Astrocyte of the cerebellum (primary cell): ENCODE measurements around the gene SORCS2.

Experiments
- DNase-seq: peaks from one replicate; pipeline ENCODE4 v3.0.0-alpha.2; 2011; ENCODE audit warnings: low read depth
- H3K4me3 ChIP-seq: 2 replicates; pipeline ENCODE4 v1.5.1; 2011; ENCODE audit warnings: mild to moderate bottlenecking, low read depth, low read length, moderate library complexity
- in situ Hi-C: cut with HindIII; loops from 2 replicates; pipeline ENCODE4 v1.10.0; 2017; ENCODE audit warnings: low sequenced_read_pairs
- TF ChIP-seq, protein P1 (sequence below): IDR thresholded peaks from 2 replicates; pipeline ENCODE4 v1.5.1; 2012; ENCODE audit warnings: low read length, low read depth, moderate library complexity, mild to moderate bottlenecking; ENCODE audit errors: missing control alignments

The SORCS2 gene

GRCh38 chr4:7735961-7736360, 543.6 kb downstream of the SORCS2 start:
- in situ Hi-C loops, result no loop called here
- H3K4me3 ChIP-seq, result no peak overlapping the region
- TF ChIP-seq, protein P1, sequence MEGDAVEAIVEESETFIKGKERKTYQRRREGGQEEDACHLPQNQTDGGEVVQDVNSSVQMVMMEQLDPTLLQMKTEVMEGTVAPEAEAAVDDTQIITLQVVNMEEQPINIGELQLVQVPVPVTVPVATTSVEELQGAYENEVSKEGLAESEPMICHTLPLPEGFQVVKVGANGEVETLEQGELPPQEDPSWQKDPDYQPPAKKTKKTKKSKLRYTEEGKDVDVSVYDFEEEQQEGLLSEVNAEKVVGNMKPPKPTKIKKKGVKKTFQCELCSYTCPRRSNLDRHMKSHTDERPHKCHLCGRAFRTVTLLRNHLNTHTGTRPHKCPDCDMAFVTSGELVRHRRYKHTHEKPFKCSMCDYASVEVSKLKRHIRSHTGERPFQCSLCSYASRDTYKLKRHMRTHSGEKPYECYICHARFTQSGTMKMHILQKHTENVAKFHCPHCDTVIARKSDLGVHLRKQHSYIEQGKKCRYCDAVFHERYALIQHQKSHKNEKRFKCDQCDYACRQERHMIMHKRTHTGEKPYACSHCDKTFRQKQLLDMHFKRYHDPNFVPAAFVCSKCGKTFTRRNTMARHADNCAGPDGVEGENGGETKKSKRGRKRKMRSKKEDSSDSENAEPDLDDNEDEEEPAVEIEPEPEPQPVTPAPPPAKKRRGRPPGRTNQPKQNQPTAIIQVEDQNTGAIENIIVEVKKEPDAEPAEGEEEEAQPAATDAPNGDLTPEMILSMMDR, result no peak
- no peak for DNase-seq

GRCh38 chr4:7736436-7737267, 544.3 kb downstream of the SORCS2 start:
- in situ Hi-C loops, result no loop called here
- TF ChIP-seq, protein P1, result no peak
- no peak for DNase-seq
- no peak overlapping the region for H3K4me3 ChIP-seq

DNA sequence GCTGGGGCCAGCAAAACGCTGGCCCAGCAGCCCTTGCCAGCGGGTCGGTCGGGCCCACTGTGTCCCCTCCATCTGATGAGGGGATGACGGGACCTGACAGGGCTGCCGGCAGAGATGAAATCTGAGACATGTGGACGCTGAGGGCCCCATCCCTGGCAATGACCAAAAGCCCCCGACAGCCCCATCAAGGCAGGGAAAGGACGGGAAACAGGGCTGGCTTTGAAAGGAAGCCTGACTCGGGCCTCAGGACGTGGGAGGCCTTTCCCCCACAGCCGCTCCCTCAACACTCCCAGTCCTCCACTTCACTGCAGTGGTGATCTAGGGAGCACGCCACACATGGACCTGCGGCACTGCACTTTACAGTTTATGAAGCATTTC, 544.9 kb downstream of the SORCS2 start:
- H3K4me3 ChIP-seq, result no peak overlapping the region
- in situ Hi-C loops, result no loop called here
- DNase-seq, result no peak
- TF ChIP-seq, protein P1, result no peak

GRCh38 chr4:7737752-7738457, 545.6 kb downstream of the SORCS2 start:
- TF ChIP-seq, protein P1, result no peak
- in situ Hi-C loops, result no loop called here
- DNase-seq, result no peak
- no peak overlapping the region for H3K4me3 ChIP-seq

GRCh38 chr4:7738458-7739076, 546.2 kb downstream of the SORCS2 start:
- TF ChIP-seq, protein P1, result no peak
- no peak for DNase-seq
- in situ Hi-C loops, result no loop called here
- no peak overlapping the region for H3K4me3 ChIP-seq

DNA sequence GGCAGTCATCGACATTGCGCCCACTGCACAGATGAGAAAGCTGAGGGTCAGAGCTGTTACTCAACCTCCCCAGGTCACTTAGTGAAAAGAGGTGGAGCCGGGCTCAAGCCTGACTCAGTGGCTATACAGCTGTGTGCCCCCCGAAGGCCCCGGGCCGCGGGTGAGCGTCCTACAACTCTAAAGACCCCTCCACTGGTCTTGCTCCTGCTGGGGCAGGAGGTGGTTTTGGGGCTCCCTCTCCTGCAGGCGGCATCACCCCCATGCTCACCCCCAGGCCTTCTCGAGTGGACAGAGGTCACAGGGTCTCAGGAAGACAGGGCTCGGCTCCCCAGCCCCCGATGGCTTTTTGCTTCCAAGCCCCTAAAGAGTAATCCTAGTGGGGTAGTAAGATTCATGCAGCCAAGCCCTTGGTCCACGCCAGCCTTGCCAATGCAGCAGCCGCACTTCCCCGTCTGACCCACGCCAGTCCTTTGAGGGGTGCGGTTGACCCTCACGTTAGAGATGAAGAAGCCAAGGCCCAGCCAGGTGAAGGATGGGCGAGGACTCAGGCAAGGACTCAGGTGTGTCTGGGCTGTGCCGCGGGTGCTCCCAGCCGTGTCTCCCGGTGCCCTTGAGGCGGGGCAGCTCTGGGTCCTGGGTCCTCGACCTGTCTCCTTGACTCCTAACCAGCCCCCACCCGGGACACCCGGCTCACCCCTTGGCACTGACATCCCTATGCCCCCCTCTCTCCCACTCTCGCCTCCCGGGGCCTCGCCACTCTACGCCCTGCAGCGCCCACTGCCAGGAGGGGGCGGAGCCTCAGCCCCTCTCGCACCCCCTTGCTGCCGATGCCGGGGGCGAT, 547.0 kb downstream of the SORCS2 start:
- DNase-seq, result no peak
- in situ Hi-C loops, result no loop called here
- TF ChIP-seq, protein P1, result no peak
- no peak overlapping the region for H3K4me3 ChIP-seq
